Testis (tissue), 2 donors: ENCODE data around the gene NEAT1.

Experiments
- POLR2A ChIP-seq: fragments of 450-650 bp; IDR thresholded peaks from one replicate; pipeline ENCODE4 v1.6.1; 2017; ENCODE audit warnings: antibody characterized with exemption, mild to moderate bottlenecking, moderate library complexity
- TF ChIP-seq, protein P1 (sequence below), 3 experiments: fragments of 450-650 bp in 2 of 3; fragments of 200-600 bp in 1 of 3; sonication (generic) in 1 of 3; IDR thresholded peaks; one replicate each; pipeline ENCODE4 v1.5.1; 2016 to 2019; ENCODE audit warnings: antibody characterized with exemption in 3 of 3, mild to moderate bottlenecking in 2 of 3, moderate library complexity in 1 of 3

DNA sequence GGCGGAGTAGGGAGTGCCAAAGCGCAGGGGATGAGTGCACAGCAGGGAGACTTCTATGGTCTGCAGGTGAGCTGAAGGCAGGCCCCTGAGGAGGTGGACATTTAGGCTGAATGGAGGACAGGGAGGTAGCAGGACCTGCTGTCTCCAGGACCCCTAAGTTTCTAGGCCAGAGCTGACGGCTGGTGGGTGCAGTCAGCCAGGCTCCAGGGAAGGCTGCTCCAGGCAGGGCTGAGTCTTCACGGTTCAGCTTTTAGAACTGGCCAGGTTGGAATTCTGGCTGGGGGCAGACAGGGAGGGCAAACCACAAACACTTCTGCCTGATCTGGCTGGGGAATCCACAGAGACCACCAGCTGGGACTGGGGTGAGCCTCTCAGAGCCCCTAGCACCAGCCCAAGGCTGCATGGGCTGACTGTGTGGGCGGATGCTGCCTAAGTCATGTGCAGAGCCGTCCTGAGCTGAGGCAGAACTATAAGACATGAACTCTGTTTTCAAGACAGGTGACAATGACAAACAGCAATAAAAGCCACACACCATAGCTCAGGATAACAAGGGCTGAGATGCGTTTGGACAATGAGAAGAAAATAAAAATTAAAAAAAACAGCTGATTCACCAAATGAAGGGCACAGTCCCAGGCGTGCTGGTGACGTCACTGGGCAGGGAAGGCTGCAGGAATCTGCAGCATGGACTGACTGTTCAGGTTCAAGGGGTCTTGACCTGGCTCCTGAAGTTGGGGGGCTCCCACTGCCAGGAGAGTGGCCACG, 65.9 kb downstream of the NEAT1 start:
- TF ChIP-seq, protein P1, sequence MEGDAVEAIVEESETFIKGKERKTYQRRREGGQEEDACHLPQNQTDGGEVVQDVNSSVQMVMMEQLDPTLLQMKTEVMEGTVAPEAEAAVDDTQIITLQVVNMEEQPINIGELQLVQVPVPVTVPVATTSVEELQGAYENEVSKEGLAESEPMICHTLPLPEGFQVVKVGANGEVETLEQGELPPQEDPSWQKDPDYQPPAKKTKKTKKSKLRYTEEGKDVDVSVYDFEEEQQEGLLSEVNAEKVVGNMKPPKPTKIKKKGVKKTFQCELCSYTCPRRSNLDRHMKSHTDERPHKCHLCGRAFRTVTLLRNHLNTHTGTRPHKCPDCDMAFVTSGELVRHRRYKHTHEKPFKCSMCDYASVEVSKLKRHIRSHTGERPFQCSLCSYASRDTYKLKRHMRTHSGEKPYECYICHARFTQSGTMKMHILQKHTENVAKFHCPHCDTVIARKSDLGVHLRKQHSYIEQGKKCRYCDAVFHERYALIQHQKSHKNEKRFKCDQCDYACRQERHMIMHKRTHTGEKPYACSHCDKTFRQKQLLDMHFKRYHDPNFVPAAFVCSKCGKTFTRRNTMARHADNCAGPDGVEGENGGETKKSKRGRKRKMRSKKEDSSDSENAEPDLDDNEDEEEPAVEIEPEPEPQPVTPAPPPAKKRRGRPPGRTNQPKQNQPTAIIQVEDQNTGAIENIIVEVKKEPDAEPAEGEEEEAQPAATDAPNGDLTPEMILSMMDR (IDR thresholded peaks at IDR 0.05), result no peak
- no peak for TF ChIP-seq POLR2A
